Astrocyte of the spinal cord (primary cell): ENCODE data around the gene N4BP2.
A peak's percentile ranks its signal among the peaks of the same experiment; 100 is the strongest.
"Not testable (repeated sequence)": the region's sequence is repeated elsewhere in the genome, so short reads cannot be mapped to it uniquely, and the experiment has no call there.

Experiments used
- DNase-seq: peaks from one replicate; pipeline ENCODE4 v3.0.0; 2011; ENCODE audit warnings: low read depth, low spot score
- H3K4me3 ChIP-seq: 2 replicates; pipeline ENCODE4 v1.5.1; 2011; ENCODE audit warnings: low read depth, mild to moderate bottlenecking, low read length, moderate library complexity
- CTCF ChIP-seq: IDR thresholded peaks from 2 replicates; pipeline ENCODE4 v1.5.1; 2012; ENCODE audit warnings: low read depth, mild to moderate bottlenecking, low read length, inconsistent platforms
- in situ Hi-C: cut with HindIII; loops from 2 replicates; pipeline ENCODE4 v1.10.0; 2017; ENCODE audit warnings: low sequenced_read_pairs

Gene N4BP2

GRCh38 chr4:40056716-40057585, at the start of gene N4BP2:
Gene N4BP2, plus strand, starts transcription at chr4:40056850. Its CDS starts 40,491 bp downstream, at chr4:40097341.
- H3K4me3 ChIP-seq = peak within 1 kb of the TSS; percentile 72
- peak; percentile 68 for TF ChIP-seq CTCF
- DNase-seq = peak; percentile 89
- in situ Hi-C loops = no loop called here

DNA sequence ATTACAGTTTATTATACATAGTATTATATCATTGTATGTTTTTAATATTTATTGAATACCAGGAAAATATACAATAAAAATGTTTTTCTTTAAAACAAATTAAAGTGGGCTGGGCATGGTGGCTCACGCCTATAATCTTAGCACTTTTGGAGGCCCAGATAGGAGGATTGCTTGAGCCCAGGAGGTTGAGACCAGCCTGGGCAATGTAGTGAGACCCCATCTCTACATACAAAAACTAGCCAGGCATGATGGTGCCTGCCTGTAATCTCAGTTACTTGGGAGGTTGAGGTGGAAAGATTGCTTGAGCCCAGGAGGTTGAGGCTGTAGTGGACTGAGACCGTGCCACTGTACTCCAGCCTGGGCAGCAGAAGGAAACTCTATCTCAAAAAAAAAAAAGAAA, 40.6 kb upstream of the N4BP2 start:
- no peak for DNase-seq
- no peak for TF ChIP-seq CTCF
- in situ Hi-C loops = no loop called here

DNA sequence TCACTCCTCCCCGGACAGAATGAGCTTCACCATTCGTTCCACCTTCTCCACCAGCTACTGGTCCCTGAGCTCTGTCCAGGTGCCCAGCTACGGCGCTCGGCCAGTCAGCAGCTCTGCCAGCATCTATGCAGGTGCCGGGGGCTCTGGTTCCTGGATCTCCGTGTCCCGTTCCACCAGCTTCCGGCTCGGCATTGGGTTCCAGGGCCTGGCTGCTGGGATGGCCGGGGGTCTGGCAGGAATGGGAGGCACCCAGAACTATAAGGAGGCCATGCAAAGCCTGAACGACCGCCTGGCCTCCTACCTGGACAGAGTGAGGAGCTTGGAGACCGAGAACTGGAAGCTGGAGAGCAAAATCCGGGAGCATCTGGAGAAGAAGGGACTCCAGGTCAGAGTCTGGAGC, 36.4 kb upstream of the N4BP2 start:
- no peak for TF ChIP-seq CTCF
- in situ Hi-C loops = no loop called here
- no peak overlapping the region for H3K4me3 ChIP-seq
- no peak for DNase-seq

More for the DNA sequence above, 40.6 kb upstream of the N4BP2 start:
- no peak overlapping the region for H3K4me3 ChIP-seq

GRCh38 chr4:40021116-40021515, 35.5 kb upstream of the N4BP2 start:
- in situ Hi-C loops, H3K4me3 ChIP-seq, DNase-seq: not testable (repeated sequence)

DNA sequence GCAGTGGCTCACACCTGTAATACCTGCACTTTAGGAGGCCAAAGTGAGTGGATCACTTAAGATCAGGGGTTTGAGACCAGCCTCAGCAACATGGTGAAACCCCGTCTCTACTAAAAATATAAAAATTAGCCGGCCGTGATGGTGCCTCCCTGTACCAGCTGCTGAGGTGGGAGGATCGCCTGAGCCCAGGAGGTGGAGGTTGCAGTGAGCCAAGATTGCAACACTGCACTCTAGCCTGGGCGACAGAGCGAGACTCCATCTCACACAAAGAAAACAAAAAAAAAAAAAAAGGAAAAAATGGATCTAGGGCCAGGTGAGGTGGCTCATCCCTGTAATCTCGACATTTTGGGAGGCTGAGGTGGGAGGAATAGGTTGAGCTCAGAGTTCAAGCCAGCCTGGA, 32.6 kb upstream of the N4BP2 start:
- H3K4me3 ChIP-seq, in situ Hi-C loops, DNase-seq: not testable (repeated sequence)

DNA sequence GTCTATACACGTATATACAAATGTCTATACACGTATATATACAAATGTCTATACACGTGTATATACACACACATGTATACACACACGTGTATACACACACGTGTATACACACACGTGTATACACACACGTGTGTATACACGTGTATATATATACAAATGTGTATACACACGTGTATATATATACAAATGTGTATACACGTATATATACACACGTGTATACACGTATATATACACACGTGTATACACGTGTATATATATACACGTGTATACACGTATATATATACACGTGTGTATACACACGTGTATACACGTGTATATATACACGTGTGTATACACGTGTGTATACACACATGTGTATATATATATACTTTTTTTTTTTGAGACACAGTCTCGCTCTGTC, 23.9 kb upstream of the N4BP2 start:
- DNase-seq = no peak
- in situ Hi-C loops = no loop called here
- no peak for TF ChIP-seq CTCF
- H3K4me3 ChIP-seq = no peak overlapping the region

DNA sequence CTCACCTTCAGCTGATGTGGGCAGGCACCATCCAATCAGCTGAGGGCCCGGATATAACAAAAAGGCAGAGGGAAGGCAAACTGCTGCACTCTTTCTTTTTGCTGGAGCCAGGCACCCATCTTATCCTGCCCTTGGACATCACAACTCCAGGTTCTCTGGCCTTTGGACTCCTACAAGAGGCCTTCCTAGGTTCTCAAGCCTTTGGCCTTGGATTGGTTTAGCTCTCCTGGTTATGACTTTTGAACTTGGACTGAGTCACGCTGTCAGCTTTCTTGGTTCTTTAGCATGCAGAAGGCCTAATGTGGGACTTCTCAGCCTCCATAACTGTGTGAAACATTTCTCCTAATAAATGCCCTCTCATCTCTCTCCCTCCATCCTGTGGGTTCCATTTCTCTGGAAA, 23.0 kb upstream of the N4BP2 start:
- TF ChIP-seq CTCF = no peak
- DNase-seq = no peak
- no peak overlapping the region for H3K4me3 ChIP-seq
- in situ Hi-C loops = no loop called here
